Fibroblast of lung (primary cell): ENCODE data around the gene SEMA5A. TPM values are rescaled to one million over a fixed set of nuclear protein-coding genes. Genes with fewer than 3 reads are reported as not detected.
A peak's percentile ranks its signal among the peaks of the same experiment; 100 is the strongest.

Source experiments
- DNase-seq, 2 donors: peaks; one replicate each; pipeline versions ENCODE4 v3.0.0 to v3.0.0-alpha.2; 2010; ENCODE audit warnings: low read depth in 2 of 2
- H2AFZ ChIP-seq: 2 replicates; pipeline ENCODE4 v1.5.1; 2012; ENCODE audit warnings: low read length, control low read depth, inconsistent platforms
- H3K27ac ChIP-seq: 2 replicates; pipeline ENCODE4 v1.5.1; 2011; ENCODE audit warnings: low read length, control low read depth; ENCODE audit not compliant: insufficient read depth
- H3K27me3 ChIP-seq: 2 replicates; pipeline ENCODE4 v1.5.1; 2011; ENCODE audit warnings: mild to moderate bottlenecking, low read length; ENCODE audit not compliant: control insufficient read depth, insufficient read depth
- H3K36me3 ChIP-seq: 2 replicates; pipeline ENCODE4 v1.5.1; 2011; ENCODE audit warnings: low read length; ENCODE audit not compliant: control insufficient read depth, insufficient read depth
- H3K4me1 ChIP-seq: 2 replicates; pipeline ENCODE4 v1.5.1; 2011; ENCODE audit warnings: low read length; ENCODE audit not compliant: control insufficient read depth, insufficient read depth; ENCODE audit errors: extremely low read depth
- H3K4me2 ChIP-seq: 2 replicates; pipeline ENCODE4 v1.5.1; 2011; ENCODE audit warnings: low read length, control low read depth; ENCODE audit not compliant: insufficient read depth; ENCODE audit errors: extremely low read depth
- H3K4me3 ChIP-seq, 4 experiments: fragments of 200-600 bp in 1 of 4; sonication (generic) in 1 of 4; replicated peaks in 1 of 4; 2 replicates each; pipeline ENCODE4 v1.5.1; 2011 to 2016; ENCODE audit warnings: low read length in 4 of 4, low read depth in 3 of 4, mild to moderate bottlenecking in 3 of 4, control low read depth in 2 of 4, inconsistent platforms in 1 of 4, mixed read lengths in 1 of 4; ENCODE audit not compliant: insufficient read depth in 1 of 4; ENCODE audit errors: control extremely low read depth in 1 of 4
- H3K79me2 ChIP-seq: 2 replicates; pipeline ENCODE4 v1.5.1; 2012; ENCODE audit warnings: mild to moderate bottlenecking, low read length, inconsistent platforms; ENCODE audit not compliant: control insufficient read depth, insufficient read depth
- H3K9ac ChIP-seq: 2 replicates; pipeline ENCODE4 v1.5.1; 2011; ENCODE audit warnings: mild to moderate bottlenecking, low read length, control low read depth; ENCODE audit not compliant: insufficient read depth
- H3K9me3 ChIP-seq: 2 replicates; pipeline ENCODE4 v1.5.1; 2012; ENCODE audit warnings: low read depth, low read length; ENCODE audit not compliant: control insufficient read depth, insufficient read depth
- H4K20me1 ChIP-seq: 2 replicates; pipeline ENCODE4 v1.5.1; 2011; ENCODE audit warnings: low read length; ENCODE audit not compliant: control insufficient read depth, insufficient read depth; ENCODE audit errors: extremely low read depth
- CTCF ChIP-seq, 2 donors: IDR thresholded peaks in 1 of 2; conservative IDR thresholded peaks in 1 of 2; 1 replicate in 1 of 2; 2 replicates in 1 of 2; pipeline ENCODE4 v1.5.1; 2011 to 2012; ENCODE audit warnings: low read length in 2 of 2, control low read depth in 1 of 2, inconsistent platforms in 1 of 2, low read depth in 1 of 2, mild to moderate bottlenecking in 1 of 2
- EZH2 ChIP-seq: IDR thresholded peaks from 2 replicates; pipeline ENCODE4 v1.5.1; 2012; ENCODE audit warnings: low read length, control low read depth, mild to moderate bottlenecking; ENCODE audit errors: missing control alignments
- polyA plus RNA-seq, 2 donors: library from polyadenylated mRNA; depleted of rRNA in 1 of 2; stranded (reverse) in 1 of 2; unstranded in 1 of 2; fragments of >200 nt; gene quantifications; 2 replicates each; pipeline ENCODE4 v1.2.1, GENCODE V29; 2011 to 2012; ENCODE audit warnings: missing spikeins in 1 of 2
- total RNA-seq: library from RNA; depleted of rRNA; stranded (reverse); fragments of >200 nt; gene quantifications from 2 replicates; pipeline ENCODE4 v1.2.1, GENCODE V29; 2014

SEMA5A gene
- total and polyA plus RNA-seq, 2 donors (not counting 1 experiment from before 2014, with no cell fraction given) = 30.6 to 49.0 TPM

- H3K4me2 ChIP-seq = no peak overlapping the region
- DNase-seq = no peak
- no peak overlapping the region for H3K4me3 ChIP-seq
- no peaks in the 10 kb centered on the region for H4K20me1 ChIP-seq
- TF ChIP-seq EZH2 (no peak), CTCF (conservative IDR thresholded peaks at IDR 0.05 in 1 of 2, IDR thresholded peaks at IDR 0.05 in 1 of 2; ENCODE audit: low read depth in 1 of 2, low read length in 2 of 2) (no peak)
- no peaks in the 10 kb centered on the region for H3K9me3 ChIP-seq
- no peak overlapping the region for H3K27ac ChIP-seq
- no peaks in the 10 kb centered on the region for H3K27me3 ChIP-seq
- no peaks in the 10 kb centered on the region for H3K36me3 ChIP-seq
- no peak overlapping the region for H2AFZ ChIP-seq
- H3K9ac ChIP-seq = no peak overlapping the region
- H3K79me2 ChIP-seq = peaks cover 5% of the 10 kb centered on the region
- peaks cover 6% of the 10 kb centered on the region for H3K4me1 ChIP-seq
Observed at GRCh38 chr5:9479990-9480389, 65.9 kb downstream of the SEMA5A start.

- no peak for TF ChIP-seq EZH2
- H3K4me3 ChIP-seq = no peak overlapping the region
- H4K20me1 ChIP-seq = no peaks in the 10 kb centered on the region
- DNase-seq = peak in 1 of 2 donors; percentile 92
- no peak overlapping the region for H3K9ac ChIP-seq
- H3K4me2 ChIP-seq = no peak overlapping the region
- no peak overlapping the region for H2AFZ ChIP-seq
- H3K79me2 ChIP-seq = peaks cover 5% of the 10 kb centered on the region
- H3K27ac ChIP-seq = no peak overlapping the region
- no peaks in the 10 kb centered on the region for H3K27me3 ChIP-seq
- H3K36me3 ChIP-seq = no peaks in the 10 kb centered on the region
- H3K4me1 ChIP-seq = peaks cover 6% of the 10 kb centered on the region
- no peaks in the 10 kb centered on the region for H3K9me3 ChIP-seq
Observed at GRCh38 chr5:9479361-9479760, 66.5 kb downstream of the SEMA5A start.

- no peaks in the 10 kb centered on the region for H3K4me1 ChIP-seq
- no peaks in the 10 kb centered on the region for H3K27me3 ChIP-seq
Observed at GRCh38 chr5:9477537-9477936, 68.3 kb downstream of the SEMA5A start.

More at GRCh38 chr5:9477537-9477936, 68.3 kb downstream of the SEMA5A start:
- no peaks in the 10 kb centered on the region for H3K9me3 ChIP-seq
- no peak for DNase-seq
- no peak overlapping the region for H2AFZ ChIP-seq
- TF ChIP-seq EZH2 (no peak), CTCF (conservative IDR thresholded peaks at IDR 0.05 in 1 of 2, IDR thresholded peaks at IDR 0.05 in 1 of 2; ENCODE audit: low read depth in 1 of 2, low read length in 2 of 2) (no peak)
- peaks cover 4% of the 10 kb centered on the region for H3K79me2 ChIP-seq
- H4K20me1 ChIP-seq = no peaks in the 10 kb centered on the region
- H3K27ac ChIP-seq = no peak overlapping the region
- no peak overlapping the region for H3K9ac ChIP-seq
- H3K4me3 ChIP-seq = no peak overlapping the region
- H3K4me2 ChIP-seq = no peak overlapping the region
- H3K36me3 ChIP-seq = no peaks in the 10 kb centered on the region
